ENCODE data around the gene RBM4B.
A peak's percentile ranks its signal among the peaks of the same experiment; 100 is the strongest.

RBM4B gene

GRCh38 chr11:66705587-66706335 lies 28.1 kb upstream of the RBM4B start:
- DNase-seq, result no peak

- DNase-seq, result no peak
Observed at GRCh38 chr11:66704659-66705360, 27.1 kb upstream of the RBM4B start.

GRCh38 chr11:66701432-66702240 lies 23.9 kb upstream of the RBM4B start:
- DNase-seq, result no peak

GRCh38 chr11:66700742-66701141 lies 23.1 kb upstream of the RBM4B start:
- DNase-seq, result no peak

- no peak for DNase-seq
Observed at GRCh38 chr11:66700337-66700736, 22.6 kb upstream of the RBM4B start.

- no peak for DNase-seq
Observed at GRCh38 chr11:66698491-66698890, 20.8 kb upstream of the RBM4B start.

GRCh38 chr11:66697988-66698387 lies 20.3 kb upstream of the RBM4B start:
- DNase-seq, result no peak

- no peak for DNase-seq
Observed at GRCh38 chr11:66696146-66696545, 18.5 kb upstream of the RBM4B start.

GRCh38 chr11:66694732-66695207 lies 17.1 kb upstream of the RBM4B start:
- DNase-seq, result peak; percentile 92

- DNase-seq, result no peak
Observed at GRCh38 chr11:66694056-66694410, 16.3 kb upstream of the RBM4B start.

GRCh38 chr11:66693356-66694055 lies 15.8 kb upstream of the RBM4B start:
- DNase-seq, result no peak

- DNase-seq, result no peak
Observed at GRCh38 chr11:66692871-66693331, 15.2 kb upstream of the RBM4B start.

- DNase-seq, result no peak
Observed at GRCh38 chr11:66692446-66692845, 14.8 kb upstream of the RBM4B start.

- no peak for DNase-seq
Observed at GRCh38 chr11:66691311-66691980, 13.8 kb upstream of the RBM4B start.

- DNase-seq, result no peak
Observed at GRCh38 chr11:66689661-66690590, 12.2 kb upstream of the RBM4B start.

GRCh38 chr11:66688561-66689534 lies 11.2 kb upstream of the RBM4B start:
- DNase-seq, result no peak

GRCh38 chr11:66687831-66688281 lies 10.2 kb upstream of the RBM4B start:
- DNase-seq, result no peak

GRCh38 chr11:66686801-66687750 lies 9.4 kb upstream of the RBM4B start:
- DNase-seq, result no peak
